Neural cell (in vitro differentiated cells): ENCODE data around the gene TBC1D10A. TPM values are rescaled to one million over a fixed set of nuclear protein-coding genes. Genes with fewer than 3 reads are reported as not detected.

Source experiments
- H2AFZ ChIP-seq: fragments of 200-600, 300-800 bp; sonication (generic), shearing (Covaris generic); 2 replicates; pipeline ENCODE4 v1.6.0; 2014; ENCODE audit warnings: low read depth, mild to moderate bottlenecking, antibody characterized with exemption, low read length, moderate library complexity
- H3F3A ChIP-seq: fragments of 200-600 bp; shearing (Covaris generic); 2 replicates; pipeline ENCODE4 v1.6.1; 2016; ENCODE audit warnings: mild to moderate bottlenecking, moderate library complexity, mixed read lengths, antibody characterized with exemption, low read length; ENCODE audit not compliant: insufficient read depth, poor library complexity, severe bottlenecking
- H3K27ac ChIP-seq: fragments of 200-600, 300-800 bp; sonication (generic), shearing (Covaris generic); 2 replicates; pipeline ENCODE4 v1.5.1; 2014; ENCODE audit warnings: mild to moderate bottlenecking, low read length, moderate library complexity
- H3K27me3 ChIP-seq: fragments of 300-800, 200-600 bp; sonication (generic), shearing (Covaris generic); 2 replicates; pipeline ENCODE4 v1.6.0; 2014; ENCODE audit warnings: mild to moderate bottlenecking, low read depth, low read length, moderate library complexity; ENCODE audit not compliant: insufficient read depth
- H3K36me3 ChIP-seq: fragments of 300-800, 200-600 bp; sonication (generic), shearing (Covaris generic); 2 replicates; pipeline ENCODE4 v1.5.1; 2014; ENCODE audit warnings: mild to moderate bottlenecking, antibody characterized with exemption, low read length, moderate library complexity; ENCODE audit not compliant: insufficient read depth
- H3K4me2 ChIP-seq: fragments of 300-800, 200-600 bp; sonication (generic), shearing (Covaris generic); 2 replicates; pipeline ENCODE4 v1.6.0; 2014; ENCODE audit warnings: mild to moderate bottlenecking, low read length
- H3K4me3 ChIP-seq: fragments of 300-800, 200-600 bp; sonication (generic), shearing (Covaris generic); 2 replicates; pipeline ENCODE4 v1.5.1; 2014; ENCODE audit warnings: mild to moderate bottlenecking, low read length, moderate library complexity
- H3K79me2 ChIP-seq: fragments of 200-600 bp; shearing (Covaris generic); replicated peaks from 2 replicates; pipeline ENCODE4 v1.6.0; 2014; ENCODE audit warnings: mild to moderate bottlenecking, low read length, moderate library complexity; ENCODE audit not compliant: insufficient read depth
- H3K9ac ChIP-seq: fragments of 300-800, 200-600 bp; sonication (generic), shearing (Covaris generic); 2 replicates; pipeline ENCODE4 v1.6.1; 2016; ENCODE audit warnings: mild to moderate bottlenecking, low read length, mixed read lengths
- H3K9me2 ChIP-seq: fragments of 200-600 bp; shearing (Covaris generic); 2 replicates; pipeline ENCODE4 v1.6.1; 2016; ENCODE audit warnings: mild to moderate bottlenecking, low read length, mixed read lengths; ENCODE audit not compliant: insufficient read depth
- H3K9me3 ChIP-seq: fragments of 200-600, 300-800 bp; sonication (generic), shearing (Covaris generic); 2 replicates; pipeline ENCODE4 v1.6.1; 2016; ENCODE audit warnings: mild to moderate bottlenecking, mixed run types, low read length, moderate library complexity, mixed read lengths
- H4K20me1 ChIP-seq: fragments of 200-600 bp; shearing (Covaris generic); 2 replicates; pipeline ENCODE4 v1.6.1; 2016; ENCODE audit warnings: mild to moderate bottlenecking, mixed run types; ENCODE audit not compliant: insufficient read depth
- CTCF ChIP-seq: fragments of 450-650 bp; IDR thresholded peaks from 2 replicates; pipeline ENCODE4 v1.5.1; 2014; ENCODE audit warnings: antibody characterized with exemption, mild to moderate bottlenecking, moderate library complexity; ENCODE audit not compliant: poor library complexity, severe bottlenecking
- EP300 ChIP-seq: fragments of 450-650 bp; conservative IDR thresholded peaks from 2 replicates; pipeline ENCODE4 v1.6.1; 2014; ENCODE audit warnings: antibody characterized with exemption, mild to moderate bottlenecking, moderate library complexity; ENCODE audit not compliant: poor library complexity, severe bottlenecking
- EZH2 ChIP-seq: fragments of 200-600, 300-800 bp; shearing (Covaris generic), sonication (generic); IDR thresholded peaks from 2 replicates; pipeline ENCODE4 v1.6.1; 2014; ENCODE audit warnings: antibody characterized with exemption, low read length, borderline replicate concordance, mild to moderate bottlenecking; ENCODE audit not compliant: insufficient read depth, poor library complexity, severe bottlenecking
- MXI1 ChIP-seq: fragments of 450-650 bp; conservative IDR thresholded peaks from 2 replicates; pipeline ENCODE4 v1.6.1; 2014; ENCODE audit warnings: antibody characterized with exemption, mild to moderate bottlenecking; ENCODE audit not compliant: poor library complexity, severe bottlenecking
- POLR2AphosphoS5 ChIP-seq: IDR thresholded peaks from 2 replicates; pipeline ENCODE4 v1.6.1; 2012
- RAD21 ChIP-seq: fragments of 450-650 bp; conservative IDR thresholded peaks from 2 replicates; pipeline ENCODE4 v1.6.1; 2014; ENCODE audit warnings: antibody characterized with exemption, mild to moderate bottlenecking, moderate library complexity
- SMC3 ChIP-seq: fragments of 450-650 bp; conservative IDR thresholded peaks from 2 replicates; pipeline ENCODE4 v1.6.1; 2014; ENCODE audit warnings: antibody characterized with exemption, mild to moderate bottlenecking, moderate library complexity; ENCODE audit not compliant: poor library complexity
- TAF1 ChIP-seq: IDR thresholded peaks from 2 replicates; pipeline ENCODE4 v1.6.1; 2012; ENCODE audit warnings: low read depth
- polyA plus RNA-seq: library from polyadenylated mRNA; depleted of rRNA; stranded (reverse); fragments of >200 nt; gene quantifications from 2 replicates; pipeline ENCODE4 v1.2.3, GENCODE V29; 2014
- TF ChIP-seq, protein P1 (sequence below): IDR thresholded peaks from 2 replicates; pipeline ENCODE4 v1.6.1; 2012; ENCODE audit warnings: borderline replicate concordance

TBC1D10A gene
- polyA plus RNA-seq, 1 donor from 2014 or later = 11.9 TPM

GRCh38 chr22:30289141-30289979, 37.4 kb downstream of the TBC1D10A start, which contains the start of gene CASTOR1:
Gene CASTOR1, minus strand, starts transcription at chr22:30289505. Its CDS starts 8 bp downstream, at chr22:30289497.
- Histone ChIP-seq H3K4me3 (peak within 1 kb of the TSS; percentile 90), H2AFZ (peak within 1 kb of the TSS; percentile 51), H3K4me2 (peak within 1 kb of the TSS; percentile 65), H3K36me3 (no peaks in the 10 kb centered on the region), H3K79me2 (no peaks in the 10 kb centered on the region), H3K27ac (no peak within 1 kb of the TSS), H4K20me1 (no peaks in the 10 kb centered on the region), H3K9me2 (no peaks in the 10 kb centered on the region), H3K9me3 (no peaks in the 10 kb centered on the region), H3K27me3 (no peaks in the 10 kb centered on the region), H3F3A (no peaks in the 10 kb centered on the region), H3K9ac (peak within 1 kb of the TSS; percentile 62)
- TF ChIP-seq EZH2 (no peak), TAF1 (no peak), SMC3 (no peak), CTCF (no peak), MXI1 (peak; percentile 68), EP300 (peak; percentile 25), RAD21 (peak; percentile 30)

DNA sequence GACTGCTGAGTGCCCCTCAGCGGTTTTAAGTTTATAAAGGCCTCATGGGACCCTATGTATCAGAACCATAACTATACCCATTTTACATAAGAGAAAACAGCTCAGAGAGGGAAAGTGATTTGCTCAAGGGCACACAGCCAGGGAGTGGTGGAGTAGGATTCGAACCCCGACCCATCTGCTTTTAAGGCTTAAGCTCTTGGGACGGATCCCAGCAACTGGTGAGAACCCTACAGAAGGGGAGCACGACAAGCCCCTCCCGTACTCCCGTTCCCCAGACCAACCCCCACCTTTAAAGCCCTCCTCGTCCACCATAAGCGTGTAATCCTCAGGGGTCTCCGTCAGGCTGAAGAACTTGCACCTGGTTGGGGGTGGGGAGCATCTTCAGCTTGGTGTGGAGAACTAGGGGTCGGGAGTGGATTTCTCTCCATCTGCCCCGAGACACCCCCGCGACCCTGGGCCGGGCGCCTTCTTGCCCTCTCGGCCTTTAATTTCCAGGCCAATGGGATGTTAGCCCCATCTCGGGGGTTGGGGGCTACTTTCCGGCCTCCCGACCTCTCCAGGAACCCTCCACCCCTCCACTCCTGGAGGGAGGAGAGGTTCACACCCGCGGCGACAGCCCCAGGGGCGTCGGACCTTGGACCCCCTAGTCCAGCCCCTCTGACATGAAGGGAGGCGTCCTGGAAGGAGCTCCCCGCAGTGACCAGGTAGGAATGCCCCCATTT, 38.2 kb downstream of the TBC1D10A start:
- Histone ChIP-seq H3F3A (no peaks in the 10 kb centered on the region), H3K36me3 (no peaks in the 10 kb centered on the region), H3K79me2 (no peaks in the 10 kb centered on the region), H2AFZ (peak overlapping the region; percentile 51), H3K4me3 (peak overlapping the region; percentile 90), H3K27me3 (no peaks in the 10 kb centered on the region), H3K9ac (peak overlapping the region; percentile 62), H3K9me3 (no peaks in the 10 kb centered on the region), H3K9me2 (no peaks in the 10 kb centered on the region), H4K20me1 (no peaks in the 10 kb centered on the region), H3K27ac (no peak overlapping the region), H3K4me2 (peak overlapping the region; percentile 65)
- no peak for TF ChIP-seq TAF1
- no peak for TF ChIP-seq CTCF
- TF ChIP-seq POLR2AphosphoS5 = no peak
- TF ChIP-seq RAD21 = no peak
- TF ChIP-seq EP300 = no peak
- no peak for TF ChIP-seq EZH2
- TF ChIP-seq, protein P1, sequence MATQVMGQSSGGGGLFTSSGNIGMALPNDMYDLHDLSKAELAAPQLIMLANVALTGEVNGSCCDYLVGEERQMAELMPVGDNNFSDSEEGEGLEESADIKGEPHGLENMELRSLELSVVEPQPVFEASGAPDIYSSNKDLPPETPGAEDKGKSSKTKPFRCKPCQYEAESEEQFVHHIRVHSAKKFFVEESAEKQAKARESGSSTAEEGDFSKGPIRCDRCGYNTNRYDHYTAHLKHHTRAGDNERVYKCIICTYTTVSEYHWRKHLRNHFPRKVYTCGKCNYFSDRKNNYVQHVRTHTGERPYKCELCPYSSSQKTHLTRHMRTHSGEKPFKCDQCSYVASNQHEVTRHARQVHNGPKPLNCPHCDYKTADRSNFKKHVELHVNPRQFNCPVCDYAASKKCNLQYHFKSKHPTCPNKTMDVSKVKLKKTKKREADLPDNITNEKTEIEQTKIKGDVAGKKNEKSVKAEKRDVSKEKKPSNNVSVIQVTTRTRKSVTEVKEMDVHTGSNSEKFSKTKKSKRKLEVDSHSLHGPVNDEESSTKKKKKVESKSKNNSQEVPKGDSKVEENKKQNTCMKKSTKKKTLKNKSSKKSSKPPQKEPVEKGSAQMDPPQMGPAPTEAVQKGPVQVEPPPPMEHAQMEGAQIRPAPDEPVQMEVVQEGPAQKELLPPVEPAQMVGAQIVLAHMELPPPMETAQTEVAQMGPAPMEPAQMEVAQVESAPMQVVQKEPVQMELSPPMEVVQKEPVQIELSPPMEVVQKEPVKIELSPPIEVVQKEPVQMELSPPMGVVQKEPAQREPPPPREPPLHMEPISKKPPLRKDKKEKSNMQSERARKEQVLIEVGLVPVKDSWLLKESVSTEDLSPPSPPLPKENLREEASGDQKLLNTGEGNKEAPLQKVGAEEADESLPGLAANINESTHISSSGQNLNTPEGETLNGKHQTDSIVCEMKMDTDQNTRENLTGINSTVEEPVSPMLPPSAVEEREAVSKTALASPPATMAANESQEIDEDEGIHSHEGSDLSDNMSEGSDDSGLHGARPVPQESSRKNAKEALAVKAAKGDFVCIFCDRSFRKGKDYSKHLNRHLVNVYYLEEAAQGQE = no peak
- no peak for TF ChIP-seq MXI1
- no peak for TF ChIP-seq SMC3
